Ishikawa (cell line): ENCODE data around the gene TRPM2.

Experiments used
- CEBPB ChIP-seq: IDR thresholded peaks from 2 replicates; pipeline ENCODE4 v1.6.1; 2012
- CREB1 ChIP-seq: IDR thresholded peaks from 2 replicates; pipeline ENCODE4 v1.6.1; 2012; ENCODE audit warnings: low read depth
- EGR1 ChIP-seq: IDR thresholded peaks from 2 replicates; pipeline ENCODE4 v1.6.1; 2012
- EP300 ChIP-seq: IDR thresholded peaks from 2 replicates; pipeline ENCODE4 v1.6.1; 2012; ENCODE audit warnings: borderline replicate concordance
- FOXM1 ChIP-seq: IDR thresholded peaks from 2 replicates; pipeline ENCODE4 v1.6.1; 2012; ENCODE audit warnings: low read depth, borderline replicate concordance
- MAX ChIP-seq: IDR thresholded peaks from 2 replicates; pipeline ENCODE4 v1.6.1; 2012
- NFIC ChIP-seq: IDR thresholded peaks from 2 replicates; pipeline ENCODE4 v1.6.1; 2012
- RAD21 ChIP-seq: IDR thresholded peaks from 2 replicates; pipeline ENCODE4 v1.6.1; 2012; ENCODE audit warnings: low read depth
- REST ChIP-seq: IDR thresholded peaks from 2 replicates; pipeline ENCODE4 v1.6.1; 2012; ENCODE audit warnings: low read depth, mild to moderate bottlenecking
- TAF1 ChIP-seq: IDR thresholded peaks from 2 replicates; pipeline ENCODE4 v1.6.1; 2012; ENCODE audit warnings: low read depth, mild to moderate bottlenecking
- TCF12 ChIP-seq: IDR thresholded peaks from 2 replicates; pipeline ENCODE4 v1.6.1; 2012; ENCODE audit warnings: low read depth
- TEAD4 ChIP-seq: IDR thresholded peaks from 2 replicates; pipeline ENCODE4 v1.6.1; 2012
- YY1 ChIP-seq: IDR thresholded peaks from 2 replicates; pipeline ENCODE4 v1.6.1; 2012; ENCODE audit warnings: low read depth
- ZBTB7A ChIP-seq: IDR thresholded peaks from 2 replicates; pipeline ENCODE4 v1.6.1; 2012; ENCODE audit warnings: low read depth

- TF ChIP-seq RAD21 (no peak), MAX (no peak), EP300 (no peak), REST (no peak), TAF1 (no peak), TEAD4 (no peak), TCF12 (no peak), CEBPB (no peak), YY1 (no peak), EGR1 (no peak), NFIC (no peak), FOXM1 (no peak), CREB1 (no peak), ZBTB7A (no peak)
Measured at GRCh38 chr21:44449473-44450363, 96.3 kb downstream of the TRPM2 start.
